ENCODE results near the gene RXRG. TPM values are rescaled to one million over a fixed set of nuclear protein-coding genes. Genes with fewer than 3 reads are reported as not detected.

RXRG gene
- total and polyA plus RNA-seq, 2 donors (not counting 3 experiments of a cell fraction or from before 2014, with no cell fraction given), result not detected

DNA sequence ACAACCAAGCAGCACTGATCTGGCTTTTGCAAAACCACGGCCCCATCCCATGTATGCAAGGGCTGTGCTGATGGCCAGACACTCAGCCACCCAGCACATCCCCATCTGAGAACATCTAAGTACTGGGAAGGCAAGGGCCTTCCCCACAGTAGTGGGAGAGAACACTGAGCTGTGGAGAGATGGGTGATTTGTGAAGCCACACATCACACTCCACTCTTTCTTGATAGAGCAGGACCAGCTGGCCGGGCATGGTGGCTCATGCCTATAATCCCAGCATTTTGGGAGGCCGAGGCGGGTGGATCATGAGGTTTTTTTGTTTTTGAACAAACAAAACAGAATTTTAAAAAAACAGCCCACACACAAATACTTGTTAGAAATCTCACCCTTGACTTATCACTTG lies 28.2 kb upstream of the RXRG start:
- TF ChIP-seq FOS (IDR thresholded peaks at IDR 0.05; ENCODE audit: borderline replicate concordance, insufficient read depth, low read length) (no peak), MYC (IDR thresholded peaks at IDR 0.05; ENCODE audit: low read depth, low read length) (no peak), GATA2 (IDR thresholded peaks at IDR 0.05; ENCODE audit: insufficient read depth, insufficient read length, low read depth, low read length) (no peak), POLR2AphosphoS5 (IDR thresholded peaks at IDR 0.05; ENCODE audit: insufficient read depth, low read depth, low read length) (no peak), EZH2 (IDR thresholded peaks at IDR 0.05; ENCODE audit: borderline replicate concordance, low read depth, low read length, severe bottlenecking) (no peak), JUN (IDR thresholded peaks at IDR 0.05; ENCODE audit: borderline replicate concordance, insufficient read depth, insufficient read length, low read depth) (no peak), POLR2A (IDR thresholded peaks at IDR 0.05; ENCODE audit: low read depth, low read length) (no peak)
- TF ChIP-seq, protein P1, sequence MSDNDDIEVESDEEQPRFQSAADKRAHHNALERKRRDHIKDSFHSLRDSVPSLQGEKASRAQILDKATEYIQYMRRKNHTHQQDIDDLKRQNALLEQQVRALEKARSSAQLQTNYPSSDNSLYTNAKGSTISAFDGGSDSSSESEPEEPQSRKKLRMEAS (IDR thresholded peaks at IDR 0.05; ENCODE audit: insufficient read depth, insufficient read length), result no peak
- TF ChIP-seq, protein P2, sequence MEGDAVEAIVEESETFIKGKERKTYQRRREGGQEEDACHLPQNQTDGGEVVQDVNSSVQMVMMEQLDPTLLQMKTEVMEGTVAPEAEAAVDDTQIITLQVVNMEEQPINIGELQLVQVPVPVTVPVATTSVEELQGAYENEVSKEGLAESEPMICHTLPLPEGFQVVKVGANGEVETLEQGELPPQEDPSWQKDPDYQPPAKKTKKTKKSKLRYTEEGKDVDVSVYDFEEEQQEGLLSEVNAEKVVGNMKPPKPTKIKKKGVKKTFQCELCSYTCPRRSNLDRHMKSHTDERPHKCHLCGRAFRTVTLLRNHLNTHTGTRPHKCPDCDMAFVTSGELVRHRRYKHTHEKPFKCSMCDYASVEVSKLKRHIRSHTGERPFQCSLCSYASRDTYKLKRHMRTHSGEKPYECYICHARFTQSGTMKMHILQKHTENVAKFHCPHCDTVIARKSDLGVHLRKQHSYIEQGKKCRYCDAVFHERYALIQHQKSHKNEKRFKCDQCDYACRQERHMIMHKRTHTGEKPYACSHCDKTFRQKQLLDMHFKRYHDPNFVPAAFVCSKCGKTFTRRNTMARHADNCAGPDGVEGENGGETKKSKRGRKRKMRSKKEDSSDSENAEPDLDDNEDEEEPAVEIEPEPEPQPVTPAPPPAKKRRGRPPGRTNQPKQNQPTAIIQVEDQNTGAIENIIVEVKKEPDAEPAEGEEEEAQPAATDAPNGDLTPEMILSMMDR (IDR thresholded peaks at IDR 0.05; ENCODE audit: extremely low read depth in 1 of 2, insufficient read depth in 1 of 2, low read depth in 1 of 2, low read length in 2 of 2), result no peak

More for the DNA sequence above, 28.2 kb upstream of the RXRG start:
- DNase-seq (ENCODE audit: low read depth, low spot score) (no peak), FAIRE-seq (no peak)
- H3K4me3 ChIP-seq (replicated peaks in 1 of 3; ENCODE audit: insufficient read depth in 1 of 3, low read depth in 1 of 3, low read length in 3 of 3), result no peak overlapping the region
- H3K79me2 ChIP-seq (ENCODE audit: control insufficient read depth, insufficient read depth, low read length), result no peaks in the 10 kb centered on the region
- BruUV-seq (replicated peaks), result no TSS peak
- H3K36me3 ChIP-seq (ENCODE audit: control insufficient read depth in 2 of 2, extremely low read depth in 1 of 2, insufficient read depth in 2 of 2, low read length in 2 of 2), result no peaks in the 10 kb centered on the region
- no peaks in the 10 kb centered on the region for H3K4me1 ChIP-seq (ENCODE audit: control insufficient read depth, extremely low read depth, insufficient read depth, low read length)
- no peak overlapping the region for H3K27ac ChIP-seq (ENCODE audit: insufficient read depth, low read depth, low read length)
- no peak overlapping the region for H3K4me2 ChIP-seq (ENCODE audit: insufficient read depth, low read length)
- ChIA-PET CTCF (interaction anchor here (1.3 kb wide), 1 partner anchor 9 kb away, joined by 6 read pairs; no protein-coding TSS in a partner anchor), POLR2A (no interaction called here)
- H3K27me3 ChIP-seq (ENCODE audit: control insufficient read depth in 2 of 2, insufficient read depth in 2 of 2, low read length in 2 of 2), result no peaks in the 10 kb centered on the region
- H3K9me1 ChIP-seq (replicated peaks; ENCODE audit: control insufficient read depth, extremely low read depth, insufficient read depth, low read length), result no peaks in the 10 kb centered on the region
- no peak overlapping the region for H2AFZ ChIP-seq (ENCODE audit: low read depth, low read length)
- H3K9ac ChIP-seq (replicated peaks; ENCODE audit: extremely low read depth, insufficient read depth, low read length), result no peak overlapping the region
- H3K9me3 ChIP-seq (replicated peaks; ENCODE audit: control insufficient read depth, insufficient read depth, low read length), result no peaks in the 10 kb centered on the region
- dilution Hi-C loops (cut with MboI; ENCODE audit: extremely low pct_ligation_motif_present, low sequenced_read_pairs), result no loop called here
- intact Hi-C loops (cut with micrococcal nuclease), result no loop called here
- H4K20me1 ChIP-seq (replicated peaks; ENCODE audit: control insufficient read depth, extremely low read depth, insufficient read depth, low read length), result no peaks in the 10 kb centered on the region

All from endothelial cell of umbilical vein (primary cell).